AG04449 (cell line): ENCODE results near the gene BPIFA2.

Experiments used
- CTCF ChIA-PET: fragments of 350-600 bp; formaldehyde crosslinking; extraction: SDS; loops from one replicate; lab custom pipeline; 2021; ENCODE audit warnings: antibody characterized with exemption; lab: Yijun Ruan, JAX
- POLR2A ChIA-PET: fragments of 400-600, 350-600 bp; formaldehyde crosslinking; extraction: SDS; loops from one replicate; lab custom pipeline; 2020; ENCODE audit warnings: antibody characterized with exemption, inconsistent platforms; lab: Yijun Ruan, JAX
- DNase-seq: peaks from one replicate; pipeline ENCODE4 v3.0.0-alpha.2; 2010; ENCODE audit warnings: low read depth, low spot score
- H3K4me3 ChIP-seq: 2 replicates; pipeline ENCODE4 v1.5.1; 2011; ENCODE audit warnings: low read depth, mild to moderate bottlenecking, control low read depth, low read length
- TF ChIP-seq, protein P1 (sequence below): IDR thresholded peaks from one replicate; pipeline ENCODE4 v1.5.1; 2011; ENCODE audit warnings: mild to moderate bottlenecking, moderate library complexity, low read length, control low read depth, inconsistent platforms; ENCODE audit not compliant: insufficient read depth; ENCODE audit errors: missing control alignments

BPIFA2 gene

DNA sequence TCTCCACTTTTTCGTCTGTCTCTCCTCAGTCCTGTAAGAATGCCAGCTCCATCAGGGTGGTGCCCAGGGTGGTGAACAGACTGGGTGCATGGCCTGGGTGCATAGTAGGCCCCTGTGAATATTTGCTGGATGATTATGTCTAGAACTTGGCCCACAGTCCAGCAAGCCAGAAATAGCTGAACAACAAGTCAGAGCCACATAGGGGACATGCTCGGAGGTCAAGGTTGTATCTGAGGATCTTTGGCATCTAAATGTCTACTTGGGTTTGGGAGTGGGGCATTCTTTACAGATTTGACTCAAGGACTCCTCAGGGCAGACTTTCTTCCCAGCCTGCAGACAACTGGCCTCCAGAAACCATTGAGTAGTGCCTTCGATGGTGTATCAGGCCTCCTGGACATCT lies 31.1 kb downstream of the BPIFA2 start:
- CTCF ChIA-PET: interaction anchor here (1.5 kb wide), 1 partner anchor 13 kb away, joined by 4 read pairs; no protein-coding TSS in a partner anchor
- POLR2A ChIA-PET: no interaction called here
- TF ChIP-seq, protein P1, sequence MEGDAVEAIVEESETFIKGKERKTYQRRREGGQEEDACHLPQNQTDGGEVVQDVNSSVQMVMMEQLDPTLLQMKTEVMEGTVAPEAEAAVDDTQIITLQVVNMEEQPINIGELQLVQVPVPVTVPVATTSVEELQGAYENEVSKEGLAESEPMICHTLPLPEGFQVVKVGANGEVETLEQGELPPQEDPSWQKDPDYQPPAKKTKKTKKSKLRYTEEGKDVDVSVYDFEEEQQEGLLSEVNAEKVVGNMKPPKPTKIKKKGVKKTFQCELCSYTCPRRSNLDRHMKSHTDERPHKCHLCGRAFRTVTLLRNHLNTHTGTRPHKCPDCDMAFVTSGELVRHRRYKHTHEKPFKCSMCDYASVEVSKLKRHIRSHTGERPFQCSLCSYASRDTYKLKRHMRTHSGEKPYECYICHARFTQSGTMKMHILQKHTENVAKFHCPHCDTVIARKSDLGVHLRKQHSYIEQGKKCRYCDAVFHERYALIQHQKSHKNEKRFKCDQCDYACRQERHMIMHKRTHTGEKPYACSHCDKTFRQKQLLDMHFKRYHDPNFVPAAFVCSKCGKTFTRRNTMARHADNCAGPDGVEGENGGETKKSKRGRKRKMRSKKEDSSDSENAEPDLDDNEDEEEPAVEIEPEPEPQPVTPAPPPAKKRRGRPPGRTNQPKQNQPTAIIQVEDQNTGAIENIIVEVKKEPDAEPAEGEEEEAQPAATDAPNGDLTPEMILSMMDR: no peak
- no peak for DNase-seq
- H3K4me3 ChIP-seq: no peak overlapping the region

DNA sequence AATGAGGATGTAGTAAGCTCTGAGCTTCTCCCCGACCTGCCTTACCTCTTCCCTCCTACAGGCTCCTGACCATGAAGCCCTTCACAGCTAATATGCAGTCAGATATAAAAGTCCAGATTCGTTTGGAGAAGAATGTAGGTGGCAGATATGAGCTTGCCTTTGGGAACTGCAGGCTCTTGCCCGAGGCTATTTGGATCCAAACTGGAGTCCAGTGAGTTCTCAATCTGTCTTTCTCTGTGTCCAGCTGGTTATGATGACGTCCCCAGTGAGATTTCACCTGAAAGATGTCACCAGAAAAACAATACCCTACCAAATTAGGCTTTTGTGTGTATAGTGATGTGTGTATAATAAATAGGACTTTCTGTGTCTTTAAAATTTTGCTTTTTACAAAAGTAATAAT lies 34.5 kb downstream of the BPIFA2 start:
- TF ChIP-seq, protein P1: no peak

DNA sequence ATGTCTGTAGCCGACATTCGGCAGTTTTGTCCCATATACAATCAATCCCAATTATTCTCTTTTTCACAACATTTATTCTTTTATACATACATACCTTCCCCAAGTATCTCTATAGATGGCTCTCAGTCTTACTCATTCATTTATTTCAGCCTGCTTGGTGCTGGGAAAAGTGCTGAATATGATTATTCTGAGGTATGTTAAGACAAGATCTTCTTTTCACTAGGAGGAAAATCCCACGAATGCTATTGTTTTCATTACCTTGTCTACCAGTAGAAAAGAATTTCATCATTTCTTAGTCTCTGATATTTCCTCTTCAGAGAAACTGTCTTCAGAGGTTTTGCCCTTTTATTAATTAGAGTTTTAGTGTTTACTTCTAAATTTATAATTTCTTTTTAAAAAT lies 35.5 kb downstream of the BPIFA2 start:
- POLR2A ChIA-PET: no interaction called here
- CTCF ChIA-PET: no interaction called here
- no peak for DNase-seq
- no peak overlapping the region for H3K4me3 ChIP-seq
- TF ChIP-seq, protein P1: no peak

More for the DNA sequence above, 34.5 kb downstream of the BPIFA2 start:
- POLR2A ChIA-PET: no interaction called here
- CTCF ChIA-PET: no interaction called here
- DNase-seq: no peak
- no peak overlapping the region for H3K4me3 ChIP-seq

DNA sequence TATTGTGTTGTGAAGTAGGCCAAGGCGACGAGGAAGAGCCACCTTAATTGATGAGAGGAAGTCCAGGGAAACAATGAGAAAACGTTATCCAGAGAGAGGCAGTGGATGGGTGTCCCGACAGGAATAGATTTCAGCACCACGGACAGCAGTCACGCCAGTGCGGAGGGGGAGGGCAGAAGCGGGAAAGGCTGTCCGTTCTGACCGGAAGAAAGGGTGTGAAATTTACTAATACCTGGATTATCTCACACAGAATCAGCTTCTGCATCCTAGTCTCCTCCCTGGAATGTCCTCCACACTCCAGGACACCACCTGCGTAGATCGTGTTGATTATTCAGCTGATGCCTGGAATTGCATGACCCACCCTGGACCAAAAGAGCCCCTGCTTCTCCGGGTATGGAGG lies 41.8 kb downstream of the BPIFA2 start:
- ChIA-PET CTCF (interaction anchor here (2.7 kb wide), 1 partner anchor 9 kb away, joined by 6 read pairs; no protein-coding TSS in a partner anchor), POLR2A (no interaction called here)
- H3K4me3 ChIP-seq: no peak overlapping the region
- DNase-seq: no peak
- TF ChIP-seq, protein P1: no peak

DNA sequence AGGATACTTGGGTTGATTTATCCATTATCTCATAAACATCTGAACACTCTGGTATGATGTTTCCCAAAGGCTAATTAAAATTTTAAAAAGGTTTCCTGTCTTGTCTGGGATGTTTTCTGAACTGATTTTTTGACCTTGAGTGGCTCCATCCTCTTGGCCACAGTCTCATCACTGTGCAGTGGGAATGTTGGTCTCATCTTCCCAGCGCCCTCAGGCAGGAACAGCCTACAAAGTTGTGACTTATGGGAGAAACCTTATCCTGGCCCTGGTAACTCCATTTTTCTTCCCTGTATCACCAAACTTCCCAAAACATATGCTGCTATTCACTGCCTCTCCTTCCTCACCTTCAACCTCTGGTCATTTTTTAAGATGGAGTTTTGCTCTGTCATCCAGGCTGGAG lies 42.4 kb downstream of the BPIFA2 start:
- ChIA-PET CTCF (interaction anchor here (2.5 to 2.7 kb wide), 2 partner anchors 8 to 11 kb away, joined by 6 to 8 read pairs; no protein-coding TSS in a partner anchor), POLR2A (no interaction called here)
- no peak for DNase-seq
- H3K4me3 ChIP-seq: no peak overlapping the region
- TF ChIP-seq, protein P1: no peak

DNA sequence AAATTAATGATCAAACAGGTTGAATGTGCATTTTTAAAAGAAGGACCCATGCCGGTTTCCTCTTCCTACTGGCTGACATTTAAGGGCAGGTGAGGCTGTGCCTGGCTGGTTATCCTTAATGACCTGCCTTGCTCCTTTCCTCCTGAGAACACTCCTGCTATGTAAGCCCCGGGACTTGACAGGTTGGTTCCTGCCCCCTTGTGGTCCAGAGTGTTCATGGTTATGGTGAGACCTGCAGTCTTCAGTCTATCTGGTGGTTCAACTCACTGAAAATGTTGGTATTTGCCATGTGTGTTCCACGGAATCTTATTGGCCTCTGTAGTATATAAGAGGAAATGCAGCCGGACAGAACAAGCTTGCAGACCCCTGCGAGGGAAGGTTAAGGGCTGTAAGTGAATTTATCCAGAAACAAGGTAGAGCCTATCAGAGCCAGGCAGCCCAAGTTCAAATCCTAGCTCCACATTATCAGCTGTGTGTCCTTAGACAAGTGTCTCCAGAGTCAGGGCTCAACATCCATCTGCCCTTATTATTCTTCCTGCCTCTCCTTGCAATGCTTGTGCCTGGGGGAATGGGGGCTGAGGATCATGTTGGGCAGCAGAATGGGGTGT lies 44.0 kb downstream of the BPIFA2 start:
- TF ChIP-seq, protein P1: peak; percentile 20
- ChIA-PET POLR2A (no interaction called here), CTCF (interaction anchor here (0.8 to 2.8 kb wide), 5 partner anchors 9 to 310 kb away, joined by 3 to 13 read pairs (median 4); no protein-coding TSS in a partner anchor)
- no peak overlapping the region for H3K4me3 ChIP-seq
- no peak for DNase-seq
